ENCODE results near the gene TMEM41B. TPM values are rescaled to one million over a fixed set of nuclear protein-coding genes. Genes with fewer than 3 reads are reported as not detected.

The TMEM41B gene
- total RNA-seq, 1 experiment from 2014 or later = 67.2 TPM

GRCh38 chr11:9310485-9311090, 3.8 kb downstream of the TMEM41B start:
- ChIA-PET POLR2A (interaction anchor here (1.0 kb wide), 1 partner anchor 74 kb away, joined by 3 read pairs; the partner anchor contains the start of gene IPO7), CTCF (no interaction called here)

More at GRCh38 chr11:9310485-9311090, 3.8 kb downstream of the TMEM41B start:
- DNase-seq (ENCODE audit: low read depth, low spot score) = no peak
- Histone ChIP-seq H3K4me3 (replicated peaks in 1 of 2; ENCODE audit: low read depth in 1 of 2, low read length in 2 of 2) (no peak overlapping the region), H3K9ac (ENCODE audit: low read length) (no peak overlapping the region), H3K36me3 (ENCODE audit: control insufficient read depth in 1 of 2, insufficient read depth in 2 of 2, low read length in 2 of 2) (no peaks in the 10 kb centered on the region; a peak in 1 of 4 replicates), H3K27ac (ENCODE audit: low read depth, low read length) (no peak overlapping the region), H3K27me3 (ENCODE audit: insufficient read depth, low read length) (no peaks in the 10 kb centered on the region), H3K4me1 (ENCODE audit: control insufficient read depth in 1 of 2, insufficient read depth in 2 of 2, low read length in 2 of 2) (peaks cover 12 to 16% of the 10 kb centered on the region in 2 experiments; a peak in 3 of 4 replicates), H3K9me3 (ENCODE audit: control insufficient read depth in 1 of 2, insufficient read depth in 1 of 2, low read depth in 1 of 2, low read length in 2 of 2) (no peaks in the 10 kb centered on the region), H3K79me2 (ENCODE audit: insufficient read depth, low read length) (peaks cover 81% of the 10 kb centered on the region), H4K20me1 (ENCODE audit: insufficient read depth) (no peaks in the 10 kb centered on the region), H3K9me2 (ENCODE audit: insufficient read depth) (no peaks in the 10 kb centered on the region), H2AFZ (ENCODE audit: low read depth, low read length, poor library complexity, severe bottlenecking) (no peak overlapping the region), H3K4me2 (ENCODE audit: low read length) (no peak overlapping the region)
- no peak for ATAC-seq
- TF ChIP-seq POLR2A (IDR thresholded peaks at IDR 0.05; ENCODE audit: borderline replicate concordance, extremely low read depth, insufficient read depth, insufficient read length) (no peak), RAD21 (IDR thresholded peaks at IDR 0.05; ENCODE audit: low read depth) (no peak), ZBTB33 (IDR thresholded peaks at IDR 0.05; ENCODE audit: extremely low read depth, insufficient replicate concordance, low read length) (no peak), YY1 (IDR thresholded peaks at IDR 0.05; ENCODE audit: extremely low read depth, insufficient replicate concordance, low read depth, low read length) (no peak), ELF1 (IDR thresholded peaks at IDR 0.05; ENCODE audit: borderline replicate concordance, low read depth) (no peak), ATF3 (IDR thresholded peaks at IDR 0.05) (no peak), SP1 (IDR thresholded peaks at IDR 0.05; ENCODE audit: low read depth) (no peak), TCF7L2 (IDR thresholded peaks at IDR 0.05; ENCODE audit: borderline replicate concordance, extremely low read depth, insufficient read depth, insufficient read length) (no peak), FOSL1 (IDR thresholded peaks at IDR 0.05; ENCODE audit: low read depth) (no peak), EGR1 (IDR thresholded peaks at IDR 0.05; ENCODE audit: low read depth) (no peak), EZH2phosphoT487 (IDR thresholded peaks at IDR 0.05; ENCODE audit: borderline replicate concordance) (no peak), CEBPB (IDR thresholded peaks at IDR 0.05; ENCODE audit: low read depth) (no peak), POLR2AphosphoS5 (IDR thresholded peaks at IDR 0.05; ENCODE audit: low read depth, low read length) (no peak), EZH2 (IDR thresholded peaks at IDR 0.05) (no peak), ZFX (IDR thresholded peaks at IDR 0.05) (no peak), SRF (IDR thresholded peaks at IDR 0.05; ENCODE audit: low read depth) (no peak), SIN3A (IDR thresholded peaks at IDR 0.05; ENCODE audit: low read depth) (no peak), CBX3 (IDR thresholded peaks at IDR 0.05; ENCODE audit: low read depth) (no peak)
- BruUV-seq (replicated peaks) = no TSS peak
- intact Hi-C loops (cut with micrococcal nuclease) = no loop called here
- RAD21 ChIA-PET (ENCODE audit: low non-redundant PET in 1 of 2, low total read pairs in 2 of 2, uncharacterized antibody in 2 of 2, unreplicated experiment in 2 of 2) = no interaction called here

All from HCT116 (cell line).